ENCODE results near the gene ZBTB16. TPM values are rescaled to one million over a fixed set of nuclear protein-coding genes. Genes with fewer than 3 reads are reported as not detected.

Gene ZBTB16
- total RNA-seq, 1 donor from 2014 or later, result 171 TPM

DNA sequence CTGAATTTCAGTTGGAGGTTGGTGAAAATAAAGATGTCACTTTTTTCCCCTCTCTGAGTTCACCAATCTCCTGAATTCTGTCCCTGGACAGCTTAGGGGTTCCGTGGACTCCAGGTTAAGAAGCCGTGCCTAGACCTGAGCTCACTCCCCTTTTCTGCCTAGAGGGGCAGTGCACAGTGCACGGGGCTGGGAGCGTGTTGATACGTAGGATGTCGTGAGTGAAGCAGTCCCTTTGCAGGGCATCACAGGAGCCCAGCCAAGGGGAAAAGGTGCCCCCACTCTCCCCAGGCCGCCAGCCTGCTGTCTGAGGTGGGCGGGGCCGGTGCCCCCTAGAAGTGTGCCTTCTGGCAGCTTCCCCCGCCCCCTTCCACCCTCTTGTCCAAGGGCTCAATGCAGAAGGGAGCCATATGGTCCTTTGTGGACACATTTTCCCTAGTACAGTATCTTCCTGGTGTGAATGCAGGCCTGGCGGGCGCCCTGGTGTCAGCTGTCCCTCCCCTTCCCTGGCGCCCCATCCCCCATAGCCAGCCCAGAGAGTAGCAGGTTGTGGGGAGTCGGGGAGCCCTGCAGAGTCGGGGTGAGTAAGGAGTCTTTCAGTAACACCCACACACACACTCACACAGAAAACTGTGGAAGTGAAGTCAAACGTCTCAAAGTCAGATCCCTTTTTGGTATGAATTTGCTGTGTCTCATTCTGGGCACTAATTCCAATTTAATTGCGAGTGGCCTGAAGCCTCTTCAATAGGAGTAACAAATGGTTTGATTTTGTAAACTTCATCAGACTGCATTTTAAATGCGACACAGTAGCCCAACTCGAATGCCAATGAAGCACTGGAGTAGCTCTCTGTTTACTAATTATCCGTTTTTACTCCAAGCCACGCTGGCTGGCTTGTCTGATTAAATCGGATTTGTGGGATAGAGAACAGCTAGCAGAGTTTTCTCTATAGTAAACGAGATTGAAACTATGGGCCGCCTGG is 169.2 kb downstream of the ZBTB16 start:
- TF ChIP-seq CTCF (IDR thresholded peaks at IDR 0.05), result no peak
- no peaks in the 10 kb centered on the region for H3K27me3 ChIP-seq (ENCODE audit: low read depth)
- H3K27ac ChIP-seq, result no peak overlapping the region
- peaks cover 33% of the 10 kb centered on the region for H3K36me3 ChIP-seq
- no peak overlapping the region for H3K4me3 ChIP-seq
- no peak for DNase-seq
- intact Hi-C loops (cut with DNase I), result no loop called here
- ATAC-seq, result peak in 1 of 2 donors; percentile 17
- H3K4me1 ChIP-seq, result peaks cover 59% of the 10 kb centered on the region
- H3K9me3 ChIP-seq, result no peaks in the 10 kb centered on the region

DNA sequence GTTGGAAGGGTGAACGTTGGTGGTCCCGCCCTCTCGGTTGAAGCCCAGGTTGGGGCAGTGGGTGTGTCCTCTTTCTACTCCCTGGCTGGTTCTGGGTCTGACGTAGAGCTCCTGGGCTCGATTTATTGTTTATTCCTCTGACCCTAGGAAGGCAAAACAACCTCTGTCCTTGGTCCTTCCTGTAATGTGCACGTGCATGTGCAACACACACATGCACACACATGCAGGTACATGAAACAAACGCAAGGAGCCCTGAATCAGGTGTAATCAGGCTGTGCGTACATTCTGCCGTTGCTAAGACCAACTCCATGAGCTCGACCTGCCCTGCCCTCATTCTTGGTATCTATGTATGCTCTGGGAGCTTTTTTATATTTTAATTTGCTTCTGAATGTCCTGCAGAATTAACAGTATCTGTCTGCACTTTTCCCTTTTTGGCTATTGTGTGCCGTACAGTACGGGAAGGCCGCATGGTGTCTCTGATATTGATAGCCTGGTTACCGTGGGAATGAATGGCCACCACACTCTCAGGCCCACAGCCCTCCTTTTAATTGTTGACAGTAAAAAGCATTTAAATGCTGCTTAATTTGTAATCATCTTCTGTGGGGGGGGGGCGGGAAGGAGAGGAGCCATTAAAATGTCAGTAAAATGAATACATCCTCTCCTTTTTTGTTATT is 170.7 kb downstream of the ZBTB16 start:
- H3K27ac ChIP-seq, result no peak overlapping the region
- DNase-seq (no peak), ATAC-seq (no peak)
- no peak for TF ChIP-seq CTCF (IDR thresholded peaks at IDR 0.05)
- H3K9me3 ChIP-seq, result no peaks in the 10 kb centered on the region
- H3K4me3 ChIP-seq, result no peak overlapping the region
- H3K36me3 ChIP-seq, result peaks cover 26% of the 10 kb centered on the region
- peaks cover 69% of the 10 kb centered on the region for H3K4me1 ChIP-seq
- no peaks in the 10 kb centered on the region for H3K27me3 ChIP-seq (ENCODE audit: low read depth)
- intact Hi-C loops (cut with DNase I), result no loop called here

DNA sequence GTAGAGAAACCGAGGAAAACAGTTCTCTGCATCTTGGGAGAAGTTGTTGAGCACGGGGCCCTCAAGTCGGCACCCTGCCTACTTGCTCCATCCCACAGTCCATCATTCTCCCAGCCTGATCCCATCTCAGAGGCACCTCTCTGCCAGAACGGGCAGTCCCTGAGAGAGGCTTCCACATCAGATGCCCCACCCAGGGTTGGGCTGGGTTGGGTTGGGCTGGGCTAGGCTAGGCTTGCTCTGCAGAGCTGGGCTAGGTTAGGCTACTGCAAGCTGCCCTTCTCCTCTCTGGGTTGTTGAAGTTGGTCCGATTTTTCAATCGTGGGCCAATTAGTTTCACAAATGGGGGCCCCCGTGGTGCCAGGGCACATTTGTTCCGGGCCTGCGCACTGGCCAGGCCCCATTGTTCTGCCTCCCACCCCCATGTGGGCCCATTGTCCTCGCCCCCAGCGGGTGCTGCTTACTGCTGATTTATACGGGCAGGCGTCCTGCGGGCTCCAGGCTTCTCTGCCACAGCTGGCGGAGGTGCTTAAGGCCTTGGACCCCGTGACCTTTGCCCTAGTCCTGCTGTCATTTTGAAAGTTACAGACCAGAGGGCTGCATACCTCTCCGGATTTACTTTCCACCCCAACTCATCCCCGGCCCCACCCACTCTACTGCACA is 173.0 kb downstream of the ZBTB16 start:
- DNase-seq, result no peak

GRCh38 chr11:114233755-114234154 is 174.2 kb downstream of the ZBTB16 start:
- Histone ChIP-seq H3K27ac (no peak overlapping the region), H3K36me3 (peaks cover 7% of the 10 kb centered on the region), H3K27me3 (ENCODE audit: low read depth) (no peaks in the 10 kb centered on the region), H3K4me1 (peaks cover 53% of the 10 kb centered on the region), H3K4me3 (no peak overlapping the region), H3K9me3 (no peaks in the 10 kb centered on the region)
- intact Hi-C loops (cut with DNase I), result no loop called here
- DNase-seq, result no peak
- TF ChIP-seq CTCF (IDR thresholded peaks at IDR 0.05), result no peak
- ATAC-seq, result peak in 1 of 2 donors; percentile 84

More for the DNA sequence above, 173.0 kb downstream of the ZBTB16 start:
- peak; percentile 60 to 64 for ATAC-seq
- H3K27me3 ChIP-seq (ENCODE audit: low read depth), result no peaks in the 10 kb centered on the region
- no peaks in the 10 kb centered on the region for H3K9me3 ChIP-seq
- peaks cover 66% of the 10 kb centered on the region for H3K4me1 ChIP-seq
- H3K36me3 ChIP-seq, result peaks cover 6% of the 10 kb centered on the region
- H3K27ac ChIP-seq, result no peak overlapping the region
- no peak for TF ChIP-seq CTCF (IDR thresholded peaks at IDR 0.05)
- intact Hi-C loops (cut with DNase I), result no loop called here
- no peak overlapping the region for H3K4me3 ChIP-seq

GRCh38 chr11:114236829-114237228 is 177.3 kb downstream of the ZBTB16 start:
- ATAC-seq, result no peak
- Histone ChIP-seq H3K4me3 (no peak overlapping the region), H3K27ac (no peak overlapping the region), H3K9me3 (no peaks in the 10 kb centered on the region), H3K36me3 (peaks cover 34% of the 10 kb centered on the region), H3K4me1 (peaks cover 33% of the 10 kb centered on the region), H3K27me3 (ENCODE audit: low read depth) (no peaks in the 10 kb centered on the region)
- no peak for DNase-seq
- intact Hi-C loops (cut with DNase I), result no loop called here
- TF ChIP-seq CTCF (IDR thresholded peaks at IDR 0.05), result no peak

All from lower lobe of right lung (tissue), 2 donors.